Stimulated activated CD4-positive, alpha-beta T cell treated with anti-CD3 and anti-CD28 coated beads, Interleukin-12 subunit alpha, Interleukin-12 subunit beta, amount 100 ng/mL, for 4 hours (primary cell): ENCODE measurements around the gene VAMP2.
A peak's percentile ranks its signal among the peaks of the same experiment; 100 is the strongest.

Experiments
- DNase-seq: peaks from one replicate; pipeline ENCODE4 v3.0.0-alpha.2; 2020

VAMP2 gene

DNA sequence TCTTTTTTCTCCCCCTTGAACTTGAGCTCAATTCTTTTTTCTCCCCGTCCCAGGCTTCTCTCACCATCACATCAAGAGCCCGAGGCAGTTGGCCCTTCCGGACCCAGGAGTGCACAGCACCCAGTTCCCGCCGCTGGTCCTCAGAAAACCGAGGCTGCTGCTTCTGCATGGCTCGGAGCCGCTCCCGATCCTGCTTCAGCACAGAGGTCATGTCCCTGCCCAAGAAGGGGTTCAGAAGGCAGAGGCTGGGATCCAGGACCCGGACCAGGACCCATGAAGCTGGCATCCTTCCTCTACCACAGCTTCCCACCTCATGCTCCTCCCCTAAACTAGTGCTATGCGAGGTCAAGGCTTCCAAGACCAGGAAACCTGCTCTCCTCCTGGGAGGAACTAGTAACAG lies 21.0 kb downstream of the VAMP2 start:
- no peak for DNase-seq

DNA sequence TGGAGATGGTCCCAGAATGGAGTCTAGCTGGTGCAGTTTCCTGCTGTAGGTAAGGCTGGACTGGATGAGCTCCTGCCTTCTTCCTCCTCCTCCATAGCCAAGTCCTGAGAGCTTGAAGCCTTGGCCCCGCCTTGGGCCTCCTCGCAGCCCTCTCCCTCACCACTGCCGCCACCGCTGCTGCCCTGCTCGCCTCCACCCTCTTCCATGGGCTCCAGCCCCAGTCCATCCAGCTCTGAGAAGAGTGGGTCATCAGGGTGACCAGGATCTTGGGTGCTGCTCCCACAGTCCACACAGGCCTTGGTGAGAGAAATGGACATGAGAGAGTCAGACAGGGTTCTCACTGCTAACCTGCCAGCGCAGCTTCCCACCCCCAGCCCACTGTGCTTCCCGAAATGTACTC lies 21.7 kb downstream of the VAMP2 start:
- no peak for DNase-seq

DNA sequence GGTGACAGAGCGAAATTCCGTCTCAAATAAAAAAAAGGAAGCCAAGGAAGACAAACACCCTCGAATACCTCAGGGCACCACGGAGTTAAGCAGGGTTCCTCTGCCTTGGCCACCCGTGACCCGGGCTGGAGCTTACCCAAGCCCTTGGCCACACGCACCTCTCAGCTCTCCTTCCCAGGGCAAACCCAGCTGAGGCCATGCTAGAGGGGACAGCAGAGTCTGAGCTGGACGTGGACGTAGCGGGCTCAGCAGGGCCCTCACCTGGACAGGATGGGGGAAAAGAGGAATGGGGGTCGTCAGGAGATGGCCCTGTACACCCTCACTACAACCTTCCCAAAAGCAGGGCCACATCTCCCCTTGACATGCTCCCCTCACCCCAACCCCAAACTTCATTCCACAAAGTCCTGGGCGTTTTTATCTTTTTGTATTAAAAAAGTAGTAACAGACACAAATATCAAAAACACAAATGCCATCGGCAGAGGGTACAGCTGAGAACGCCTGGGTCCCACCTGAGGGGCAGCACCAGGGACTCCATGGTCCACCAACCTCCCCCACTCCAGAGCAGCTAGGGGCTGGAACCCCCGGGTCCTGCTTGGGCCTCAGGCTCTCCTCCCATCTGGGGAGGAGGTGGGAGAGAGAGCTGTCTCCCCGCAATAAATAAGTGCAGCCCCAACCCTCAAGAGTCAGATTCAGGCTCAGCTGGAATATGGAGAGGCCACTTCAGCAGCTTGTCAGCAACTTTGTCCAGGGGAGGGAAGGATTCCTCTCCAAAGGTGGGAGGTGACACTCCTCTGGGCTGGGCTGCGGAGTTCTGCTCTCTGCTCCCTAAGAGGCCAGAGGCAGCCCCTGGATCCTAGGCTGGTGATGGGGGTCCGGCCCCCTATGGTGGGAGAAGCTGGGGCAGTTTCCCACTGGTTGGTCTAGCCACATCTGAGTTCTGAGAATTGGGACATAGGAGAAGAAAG lies 22.4 kb downstream of the VAMP2 start:
- DNase-seq, result no peak

DNA sequence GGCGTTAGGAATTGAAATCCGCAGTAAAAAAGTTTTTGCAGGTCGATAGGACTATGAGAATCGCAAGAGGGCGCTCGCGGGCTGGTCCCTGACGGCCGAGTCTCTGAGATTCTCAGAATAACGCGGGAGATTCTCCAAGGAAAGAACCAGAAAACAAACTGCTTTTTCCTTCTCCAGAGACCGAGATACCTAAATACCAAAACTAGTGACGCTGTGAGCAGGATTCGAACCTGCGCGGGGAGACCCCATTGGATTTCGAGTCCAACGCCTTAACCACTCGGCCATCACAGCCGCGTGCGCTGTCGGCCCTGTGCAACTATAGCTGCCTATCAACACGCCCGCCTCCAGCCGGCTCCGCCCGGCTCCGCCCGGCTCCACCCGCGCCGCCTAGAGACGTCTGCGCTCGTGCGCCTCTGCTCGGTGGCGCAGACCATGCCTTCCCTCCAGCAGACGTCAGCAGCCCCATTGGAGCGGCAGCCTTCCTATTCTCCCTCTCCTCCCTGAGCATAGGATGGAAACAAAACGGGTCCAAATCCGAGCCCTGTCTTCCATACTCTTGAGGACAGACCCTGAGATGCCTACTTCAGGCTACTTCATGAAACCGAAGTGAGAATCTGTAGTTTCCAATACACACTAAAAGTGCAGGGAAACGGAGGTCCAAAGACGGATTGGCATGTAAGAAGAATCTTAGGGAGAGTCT lies 23.9 kb downstream of the VAMP2 start:
- DNase-seq, result peak; percentile 97

DNA sequence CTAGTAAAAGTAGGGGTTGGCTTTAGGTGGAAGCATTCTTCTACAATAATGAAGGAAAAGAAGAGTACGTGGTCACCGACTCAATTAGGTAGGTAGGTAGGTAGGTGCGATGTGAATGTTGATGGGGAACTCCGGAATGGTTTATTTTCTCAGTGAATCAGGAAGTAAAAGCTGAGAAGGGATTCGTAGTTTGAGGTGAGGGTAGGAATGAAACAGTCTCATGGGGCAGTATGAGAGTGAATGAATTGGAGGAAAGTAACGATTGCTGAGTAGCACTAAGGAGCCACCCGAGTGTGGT lies 24.4 kb downstream of the VAMP2 start:
- DNase-seq, result no peak

DNA sequence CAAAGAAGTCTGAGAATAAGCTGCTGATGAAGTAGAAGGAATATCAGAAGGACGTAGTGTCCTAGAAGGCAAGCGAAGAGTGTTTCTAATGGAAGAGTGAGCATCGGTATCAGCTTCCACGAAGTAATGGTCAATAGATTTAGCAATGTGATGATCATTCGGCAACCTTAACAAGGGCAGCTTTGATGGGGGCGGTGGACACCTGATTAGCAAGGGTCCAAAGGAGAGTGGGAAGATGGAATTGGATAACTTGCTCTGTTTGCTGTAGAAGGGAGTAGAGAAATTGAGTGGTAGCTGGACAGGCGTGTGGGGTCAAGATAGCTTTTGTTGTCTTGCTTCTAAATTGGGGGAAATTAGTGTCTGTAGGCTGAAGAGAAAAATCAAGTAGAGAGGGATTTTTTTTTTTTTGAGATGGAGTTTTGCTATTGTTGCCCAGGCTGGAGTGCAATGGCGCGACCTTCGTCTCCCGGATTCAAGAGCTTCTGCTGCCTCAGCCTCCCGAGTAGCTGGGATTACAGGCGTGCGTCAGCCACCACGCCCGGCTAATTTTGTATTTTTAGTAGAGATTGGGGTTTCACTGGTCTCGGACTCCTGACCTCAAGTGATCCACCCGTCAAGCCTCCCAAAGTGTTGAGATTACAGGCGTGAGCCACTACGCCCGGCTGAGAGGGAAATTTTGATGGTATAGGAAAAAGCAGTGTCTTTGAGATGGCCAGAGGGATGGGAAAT lies 24.9 kb downstream of the VAMP2 start:
- DNase-seq, result no peak

DNA sequence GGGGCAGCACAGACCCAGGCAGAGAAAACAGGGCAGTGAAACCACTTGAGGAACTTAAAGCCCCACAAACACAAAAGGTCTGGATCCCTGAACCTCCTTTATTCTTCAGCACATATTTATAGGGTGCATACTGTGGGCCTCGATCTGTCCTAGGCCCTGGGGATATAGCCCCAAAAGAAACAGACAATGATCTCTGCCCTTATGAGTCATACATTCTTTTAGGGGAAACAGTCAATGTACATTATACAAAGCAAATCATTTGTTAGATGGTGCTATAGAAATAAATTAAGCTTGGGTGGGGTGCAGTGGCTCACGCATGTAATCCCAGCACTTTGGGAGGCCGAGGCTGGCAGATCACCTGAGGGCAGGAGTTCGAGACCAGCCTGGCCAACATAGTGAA lies 28.8 kb downstream of the VAMP2 start:
- DNase-seq, result no peak

DNA sequence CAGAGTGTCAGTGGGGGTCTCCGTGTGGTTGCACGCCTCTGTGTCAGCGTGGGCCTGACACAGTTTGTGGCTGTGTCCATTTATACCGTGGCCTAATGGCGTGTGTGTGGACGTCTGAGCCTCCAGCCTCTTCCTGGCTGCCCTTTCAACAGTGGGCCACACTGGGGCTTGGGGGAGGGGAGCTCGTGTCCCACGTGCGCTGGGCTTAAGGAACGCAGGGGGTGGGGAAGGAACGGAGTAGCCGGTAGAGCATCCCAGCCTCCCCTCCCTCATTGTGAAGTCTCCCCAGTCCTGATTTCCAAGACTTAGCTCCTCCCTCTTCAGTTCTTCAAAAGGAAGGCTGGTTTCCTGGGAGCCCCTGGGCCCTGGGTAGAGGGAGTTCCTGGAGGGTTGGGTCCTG lies 29.3 kb downstream of the VAMP2 start:
- DNase-seq, result no peak

DNA sequence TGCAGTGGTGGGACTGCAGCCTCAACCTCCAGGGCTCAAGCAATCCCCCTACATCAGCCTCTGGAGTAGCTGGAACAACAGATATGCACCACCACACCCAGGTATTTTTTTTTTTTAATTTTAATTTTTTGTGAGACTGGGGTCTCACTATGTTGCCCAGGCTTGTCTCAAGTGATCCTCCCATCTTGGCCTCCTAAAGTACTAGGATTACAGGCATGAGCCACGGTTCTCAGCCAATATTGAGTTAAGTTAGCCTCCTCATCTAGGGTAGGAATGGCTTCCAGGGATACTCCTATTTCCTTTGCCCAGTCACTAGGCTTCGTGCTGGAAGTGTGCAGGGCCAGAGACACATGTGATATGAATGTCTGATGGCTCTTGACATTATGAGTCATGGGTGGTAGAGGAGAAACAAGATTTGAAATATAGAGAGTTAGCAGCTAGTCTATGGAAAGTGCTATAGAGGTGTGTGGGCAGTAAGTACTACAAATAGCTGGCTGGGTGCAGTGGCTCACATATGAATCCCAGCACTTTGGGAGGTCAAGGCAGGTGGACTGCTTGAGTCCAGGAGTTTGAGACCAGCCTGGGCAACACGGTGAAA lies 30.8 kb downstream of the VAMP2 start:
- no peak for DNase-seq

DNA sequence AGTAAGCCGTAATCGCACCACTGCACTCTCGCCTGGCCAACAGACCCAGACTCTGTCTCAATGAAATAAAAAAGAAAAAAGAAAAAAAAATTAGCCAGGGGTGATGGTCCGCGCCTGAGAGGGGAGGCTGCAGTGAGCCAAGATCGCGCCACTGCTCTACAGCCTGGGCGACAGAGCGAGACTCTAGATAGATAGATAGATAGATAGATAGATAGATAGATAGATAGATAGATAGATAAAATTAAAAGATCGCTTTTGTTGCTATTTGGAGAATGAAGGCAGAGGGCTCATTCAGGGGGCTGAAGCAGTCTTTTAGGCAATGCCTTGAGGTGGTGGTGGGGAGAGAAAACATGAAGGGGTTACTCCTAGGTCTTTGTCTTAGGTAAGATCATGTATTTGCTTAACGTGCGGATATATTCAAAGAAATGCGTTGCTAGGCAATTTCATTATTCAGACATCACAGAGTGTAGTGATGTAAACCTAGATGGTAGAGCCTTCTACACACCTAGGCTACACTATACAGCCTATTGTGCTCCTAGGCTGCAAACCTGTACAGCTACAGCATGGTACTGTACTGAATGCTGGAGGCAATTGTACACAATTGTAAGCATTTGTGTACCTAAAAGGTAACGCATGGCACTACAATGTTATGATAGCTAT lies 34.5 kb downstream of the VAMP2 start:
- DNase-seq, result no peak

DNA sequence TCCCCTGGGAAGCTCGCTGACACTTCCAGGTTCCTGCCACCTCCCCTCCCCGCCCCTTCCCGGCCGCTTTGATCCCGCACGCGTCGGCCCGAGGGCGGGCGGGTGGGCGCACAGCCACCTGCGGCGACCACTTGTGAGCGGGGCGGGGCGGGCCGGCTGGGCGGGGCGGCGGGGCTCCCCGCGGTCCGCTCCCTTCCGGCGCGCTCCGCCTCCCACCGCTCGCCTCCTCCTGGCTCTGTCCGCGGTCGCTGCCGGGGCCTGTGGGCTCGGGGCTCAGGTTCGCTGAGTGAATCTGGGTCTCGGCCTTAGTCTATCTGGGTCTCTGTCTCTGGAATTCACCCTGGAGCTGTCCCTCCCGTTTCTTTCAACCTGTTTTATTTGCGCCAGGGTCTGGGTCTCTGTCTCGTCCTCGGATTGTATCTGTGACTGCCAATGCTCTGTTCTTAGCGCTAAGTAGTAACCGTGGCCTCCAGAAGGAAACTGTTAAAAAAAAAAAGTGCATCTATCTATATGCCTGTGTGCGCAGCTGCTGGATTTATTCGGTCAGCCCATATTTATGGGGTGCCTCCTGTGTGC lies 36.2 kb downstream of the VAMP2 start:
- peak; percentile 59 for DNase-seq

DNA sequence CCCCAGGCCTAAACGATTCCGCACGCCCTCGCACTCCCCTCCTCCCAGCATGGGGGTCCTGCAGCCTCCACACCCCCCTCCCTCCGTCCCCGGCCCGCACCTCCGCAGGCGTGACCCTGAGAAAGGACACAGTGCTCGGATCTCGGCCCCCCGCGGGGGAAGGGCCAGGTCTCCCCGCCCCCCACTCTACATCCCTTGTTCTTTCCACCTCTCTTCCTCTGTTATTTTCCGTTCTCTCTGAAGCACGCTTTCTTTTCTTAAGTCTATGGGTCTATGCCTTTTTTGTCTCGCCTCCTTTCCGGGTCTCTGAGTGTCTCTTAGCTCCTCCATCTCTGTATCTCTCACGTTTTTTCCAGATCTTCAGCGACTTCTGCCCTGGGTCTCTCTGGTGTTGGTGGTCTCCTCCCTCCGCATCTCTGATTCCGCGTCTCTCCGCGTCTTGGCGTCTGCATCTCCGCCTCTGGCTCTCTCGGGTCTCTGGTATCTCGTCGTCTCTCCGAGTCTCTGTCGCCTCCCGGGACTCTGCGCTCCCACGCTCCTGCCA lies 36.7 kb downstream of the VAMP2 start:
- no peak for DNase-seq

DNA sequence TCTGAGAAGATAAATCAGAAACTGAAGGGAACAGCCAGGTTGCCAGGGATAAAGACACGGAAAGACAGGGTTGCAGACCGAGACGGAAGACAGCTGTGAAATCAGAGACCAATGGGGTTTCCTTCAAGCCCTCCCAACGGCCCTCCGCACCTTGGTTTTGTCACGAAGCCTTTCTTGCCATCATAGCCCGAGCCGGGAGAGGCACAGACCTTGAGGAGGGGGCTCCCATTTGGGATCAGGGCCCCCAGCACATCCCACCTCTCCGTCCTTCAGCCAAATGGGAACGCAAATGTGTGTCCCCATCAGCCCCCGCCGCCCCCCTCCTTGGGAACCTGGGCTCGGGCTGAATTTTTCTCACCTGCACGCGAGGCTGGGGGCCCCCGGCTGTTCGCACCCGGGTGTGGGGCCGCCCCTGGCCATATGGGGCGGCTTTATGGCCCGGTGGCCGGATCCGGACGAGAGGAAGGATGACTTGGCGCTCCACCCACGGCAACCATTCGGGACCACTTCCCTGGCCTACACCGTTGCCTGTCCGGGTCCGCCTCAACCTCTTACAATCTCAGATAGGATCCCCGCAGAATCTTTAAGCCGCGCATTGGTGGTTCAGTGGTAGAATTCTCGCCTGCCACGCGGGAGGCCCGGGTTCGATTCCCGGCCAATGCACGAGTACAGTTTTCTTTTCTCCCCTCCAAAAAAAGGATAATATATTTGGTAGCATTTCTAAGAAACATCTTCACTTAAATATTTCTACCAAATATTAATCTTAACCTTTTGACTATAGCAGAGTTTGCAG lies 37.4 kb downstream of the VAMP2 start:
- DNase-seq, result peak; percentile 92

DNA sequence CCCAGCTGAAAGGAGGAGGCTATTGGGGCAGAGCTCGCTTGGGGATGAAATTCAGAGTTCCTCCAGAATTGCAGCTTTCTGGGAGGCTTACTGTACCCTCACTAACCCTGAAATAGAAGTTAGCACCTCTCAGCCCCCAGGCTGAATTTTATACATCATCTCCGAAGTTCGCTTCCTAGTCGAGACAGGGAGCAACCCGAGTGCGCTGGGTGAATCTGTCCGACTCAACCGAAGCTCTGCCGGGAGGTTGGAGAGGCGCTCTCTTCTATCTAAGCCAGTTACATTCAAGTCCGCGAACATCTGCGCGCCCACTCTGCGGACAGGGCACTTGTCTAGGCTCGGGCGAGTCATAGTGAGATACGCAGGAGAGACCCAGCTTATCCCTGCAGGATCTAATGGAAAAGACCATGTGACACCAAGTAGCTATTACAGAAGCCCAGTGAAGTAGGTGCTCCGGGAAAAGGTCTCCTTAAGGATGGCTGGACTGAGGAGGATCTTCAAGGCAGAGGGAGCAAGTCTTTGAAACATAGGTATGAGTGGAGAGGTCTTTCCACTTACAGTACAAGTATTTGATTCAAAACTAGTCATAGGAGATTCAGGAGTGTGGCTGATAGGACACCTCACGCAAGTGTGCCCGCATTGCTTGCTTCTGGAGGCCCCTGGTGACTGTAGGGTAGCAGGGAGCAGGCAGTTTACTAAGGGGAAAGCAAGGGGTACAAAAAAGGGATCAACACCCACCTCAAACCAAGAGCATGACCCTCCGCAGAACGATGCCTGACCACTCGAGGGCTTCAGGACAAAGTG lies 38.2 kb downstream of the VAMP2 start:
- DNase-seq, result peak; percentile 14

DNA sequence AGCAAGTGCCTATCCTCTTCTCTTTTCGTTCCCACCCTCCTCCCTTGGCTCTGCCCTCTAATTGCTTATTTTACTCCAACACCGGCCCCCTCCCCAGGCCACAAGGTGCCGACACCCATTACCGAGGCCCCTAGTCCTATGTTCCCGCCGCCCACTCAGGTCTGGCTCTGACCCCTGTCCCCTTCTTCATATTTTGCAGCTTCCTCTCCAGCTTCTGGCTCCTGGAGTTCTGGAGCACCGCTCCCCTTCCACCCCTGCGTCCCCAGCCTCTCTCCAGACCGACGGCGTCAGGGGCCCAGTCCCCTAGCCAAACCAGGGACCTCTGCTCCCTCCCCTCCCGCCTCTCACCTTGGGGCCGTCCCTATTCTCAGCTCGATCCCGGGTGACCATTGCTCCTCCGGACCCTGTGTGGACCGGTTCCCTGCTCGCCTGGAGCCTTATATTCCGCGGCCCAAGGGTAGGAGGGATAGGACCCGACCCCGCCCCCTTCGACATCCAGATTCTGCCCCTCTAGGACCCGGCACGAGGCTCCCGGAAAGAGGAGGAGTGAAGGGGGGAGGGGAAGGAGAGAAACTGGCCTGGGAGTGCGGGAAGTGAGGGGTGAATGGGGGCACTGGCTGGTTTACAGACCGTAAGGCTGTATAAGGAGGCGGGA lies 38.9 kb downstream of the VAMP2 start, which contains the start of gene HES7:
Gene HES7, minus strand, starts transcription at position 412 of the 655 bp plus-strand sequence. Its CDS starts 22 bp downstream, at position 390.
- peak; percentile 11 for DNase-seq

DNA sequence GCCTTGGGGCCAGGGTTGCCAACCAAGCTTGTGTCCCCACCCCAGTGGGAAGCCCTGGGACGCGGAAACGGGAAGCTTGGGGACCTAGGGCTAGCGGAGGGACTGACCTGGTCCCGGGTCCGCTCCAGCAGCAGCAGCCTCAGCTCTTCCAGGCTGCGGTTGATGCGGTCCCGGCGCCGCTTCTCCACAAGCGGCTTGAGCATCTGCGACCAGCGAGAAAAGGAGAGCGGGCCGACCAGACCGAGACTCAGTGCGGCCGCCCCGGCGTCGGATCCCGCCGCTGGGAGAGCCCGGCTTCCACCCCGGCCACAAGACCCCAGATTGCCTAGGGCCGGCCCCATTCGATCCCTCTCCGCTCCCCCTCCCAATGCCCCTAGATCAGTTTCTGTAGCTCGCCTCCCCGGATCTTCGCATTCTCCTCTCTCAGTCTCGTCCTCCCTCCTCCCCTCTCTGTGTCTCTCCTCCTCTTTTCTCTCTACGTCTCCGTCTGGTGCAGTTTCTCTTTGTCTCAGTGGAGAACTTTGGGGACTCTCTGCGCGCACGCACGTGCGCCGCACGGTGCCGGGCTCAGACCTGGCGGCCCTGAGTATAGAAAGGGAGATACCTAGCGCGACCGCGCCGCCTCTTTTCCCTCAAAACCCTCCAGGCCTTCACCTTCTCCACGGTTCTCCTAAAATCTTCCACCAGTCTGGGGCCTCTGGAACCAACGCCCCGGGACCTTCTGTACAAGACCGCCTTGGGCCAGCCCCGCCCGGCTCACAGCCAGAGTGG lies 39.6 kb downstream of the VAMP2 start:
- DNase-seq, result peak; percentile 49

DNA sequence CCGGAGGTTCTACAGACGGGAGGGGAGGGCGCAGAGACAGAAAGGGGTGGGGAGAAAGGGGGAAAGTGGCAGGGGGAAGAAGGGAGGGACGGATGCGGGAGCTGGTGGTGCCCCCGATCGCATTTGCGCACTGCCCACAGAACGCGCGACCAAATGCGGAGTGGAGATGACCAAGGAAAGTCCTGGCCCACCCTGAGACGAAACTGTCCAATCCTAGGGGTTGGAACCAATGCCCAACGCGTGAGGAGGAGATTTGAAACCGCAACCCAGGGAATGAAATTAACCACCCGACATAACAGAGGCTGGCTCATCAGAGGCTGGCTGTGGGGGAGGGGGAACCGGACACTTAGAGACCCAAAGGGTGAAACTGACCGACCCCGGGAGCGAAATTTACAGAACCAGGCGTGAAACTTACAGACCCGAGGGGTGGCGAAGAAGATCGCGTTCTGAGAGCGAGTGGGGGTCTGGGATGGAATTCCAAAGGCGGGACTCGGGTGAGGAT lies 40.3 kb downstream of the VAMP2 start:
- DNase-seq, result no peak

DNA sequence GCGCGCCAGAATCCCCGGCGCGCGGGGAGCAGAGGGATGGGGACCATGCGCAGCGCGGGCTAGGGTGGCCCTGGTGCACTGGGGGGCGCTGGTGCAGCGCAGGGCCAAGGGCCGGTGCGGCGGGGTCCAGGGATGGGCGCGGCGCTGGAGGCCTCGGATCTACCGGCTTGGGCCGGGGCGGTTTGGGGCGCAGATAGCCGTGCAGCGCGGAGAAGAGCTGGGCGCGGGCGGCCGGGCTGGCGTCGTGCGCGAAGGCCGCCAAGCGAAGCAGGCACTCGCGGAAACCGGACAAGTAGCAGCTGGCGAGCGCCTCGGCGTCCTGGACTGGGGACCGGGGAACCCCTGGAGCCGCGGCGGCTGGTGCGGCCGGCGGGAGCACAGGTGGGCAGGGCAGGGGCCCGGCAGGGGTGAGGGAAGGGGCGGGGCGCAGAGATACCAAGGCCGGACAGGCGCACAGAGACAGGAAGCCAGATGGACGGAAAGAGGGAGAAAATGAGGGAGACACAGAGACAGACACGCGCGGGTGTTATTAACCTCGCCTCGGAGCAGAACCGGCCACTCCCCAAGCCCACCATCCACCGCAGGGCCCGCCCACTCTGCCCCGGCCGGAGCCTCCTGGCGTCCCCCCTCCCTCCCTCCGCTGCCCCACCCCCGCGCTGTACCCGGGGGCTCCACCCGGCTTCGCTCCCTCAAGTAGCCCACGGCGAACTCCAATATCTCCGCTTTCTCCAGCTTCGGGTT lies 40.9 kb downstream of the VAMP2 start:
- DNase-seq, result peak; percentile 54
